ENCODE results near the gene ZNF76. TPM values are rescaled to one million over a fixed set of nuclear protein-coding genes. Genes with fewer than 3 reads are reported as not detected.

ZNF76 gene
- total and polyA plus RNA-seq, 2 of the 13 experiments (the other 11 are each of a cell fraction or from before 2014, with no cell fraction given), result 13.2 to 26.4 TPM

- TF ChIP-seq POLR2AphosphoS5 (IDR thresholded peaks at IDR 0.05; ENCODE audit: low read depth, low read length), result no peak
Observed at GRCh38 chr6:35293681-35294080, 34.1 kb downstream of the ZNF76 start (continued).

GRCh38 chr6:35294308-35294945 lies 34.9 kb downstream of the ZNF76 start:
- no peaks in the 10 kb centered on the region for H3K27me3 ChIP-seq (ENCODE audit: control insufficient read depth in 1 of 2, insufficient read depth in 2 of 2, low read length in 2 of 2)
- intact Hi-C loops (cut with micrococcal nuclease; ENCODE audit: unreplicated experiment) (loop anchor here (10.0 kb wide), 1 partner anchor 440 kb away; the partner anchor contains the start of gene ARMC12), in situ Hi-C loops (cut with HindIII; ENCODE audit: extremely low pct_ligation_motif_present, low pct_unique_long_range_greater_than_20kb) (no loop called here)
- peak; percentile 62 for DNase-seq (ENCODE audit: low spot score)
- 50% methylated on average over 10 of the region's 10 CpGs for WGBS (ENCODE audit: low lambda C conversion rate)
- H3K4me1 ChIP-seq (ENCODE audit: insufficient read depth, low read length), result peaks cover 20% of the 10 kb centered on the region
- POLR2A ChIA-PET, result interaction anchor here (0.6 to 1.2 kb wide), 2 partner anchors 11 to 123 kb away, joined by 3 read pairs; no protein-coding TSS in a partner anchor
- H3K9ac ChIP-seq (ENCODE audit: insufficient read depth, low read depth, low read length), result no peak overlapping the region
- H3K79me2 ChIP-seq (ENCODE audit: insufficient read depth, low read length), result no peaks in the 10 kb centered on the region
- BruUV-seq (replicated peaks), result no TSS peak
- CTCF ChIA-PET (ENCODE audit: low intra/inter-chr PET ratio, low total read pairs), result interaction anchor here (0.7 to 2.6 kb wide), 7 partner anchors 33 to 258 kb away, joined by 3 to 18 read pairs (median 3); partner anchors contain the start of genes PPARD and RPL10A
- peaks cover 11 to 24% of the 10 kb centered on the region in 2 experiments; a peak in 4 of 5 replicates for H3K36me3 ChIP-seq (replicated peaks in 1 of 2; ENCODE audit: control insufficient read depth in 1 of 2, insufficient read depth in 2 of 2, low read length in 2 of 2)
- no peak overlapping the region for H2AFZ ChIP-seq (ENCODE audit: low read length)
- no peak overlapping the region for H3K4me3 ChIP-seq (replicated peaks in 1 of 3; ENCODE audit: insufficient read depth in 1 of 3, low read depth in 2 of 3, low read length in 3 of 3)
- no peaks in the 10 kb centered on the region for H4K20me1 ChIP-seq (ENCODE audit: insufficient read depth, low read length)
- H3K9me3 ChIP-seq (ENCODE audit: low read length), result no peaks in the 10 kb centered on the region
- H3K4me2 ChIP-seq (ENCODE audit: low read depth, low read length), result no peak overlapping the region
- ATAC-seq, result peak; percentile 55
- peak; percentile 100 for FAIRE-seq
- H3K27ac ChIP-seq (ENCODE audit: extremely low read length, insufficient read depth, low read length), result no peak overlapping the region
- no peak for TF ChIP-seq NBN (conservative IDR thresholded peaks at IDR 0.05)
- TF ChIP-seq MLX (CRISPR knock-in tag; IDR thresholded peaks at IDR 0.05), result no peak
- no peak for TF ChIP-seq ZNF770 (CRISPR knock-in tag; IDR thresholded peaks at IDR 0.05)
- no peak for TF ChIP-seq ZXDC (CRISPR knock-in tag; IDR thresholded peaks at IDR 0.05)
- no peak for TF ChIP-seq ZNF841 (CRISPR knock-in tag; IDR thresholded peaks at IDR 0.05; ENCODE audit: borderline replicate concordance)
- TF ChIP-seq TCF12 (IDR thresholded peaks at IDR 0.05), result no peak
- TF ChIP-seq TCF12 (CRISPR knock-in tag; IDR thresholded peaks at IDR 0.05), result no peak
- TF ChIP-seq SRY (CRISPR knock-in tag; IDR thresholded peaks at IDR 0.05), result no peak
- TF ChIP-seq KAT8 (CRISPR knock-in tag; IDR thresholded peaks at IDR 0.05), result no peak
- TF ChIP-seq IRX3 (CRISPR knock-in tag; IDR thresholded peaks at IDR 0.05; ENCODE audit: borderline replicate concordance, low read depth), result no peak
- TF ChIP-seq ZNF570 (CRISPR knock-in tag; IDR thresholded peaks at IDR 0.05; ENCODE audit: borderline replicate concordance), result no peak
- TF ChIP-seq GZF1 (CRISPR knock-in tag; IDR thresholded peaks at IDR 0.05), result no peak
- no peak for TF ChIP-seq RNF2 (conservative IDR thresholded peaks at IDR 0.05; ENCODE audit: low read depth)
- TF ChIP-seq FIP1L1 (IDR thresholded peaks at IDR 0.05; ENCODE audit: borderline replicate concordance, insufficient read depth, low read depth, low read length), result no peak
